Calu3 (cell line): Measurements from ENCODE around the gene TPPP3. TPM values are rescaled to one million over a fixed set of nuclear protein-coding genes. Genes with fewer than 3 reads are reported as not detected.

Source experiments
- BruUV-seq: library from RNA; stranded (reverse); fragments of 400-500 nt; replicated peaks from 2 replicates; lab custom pipeline; 2021; lab: Mats Ljungman, UMichigan
- CTCF ChIA-PET: fragments of 300-600 bp; sonication (Branson Sonifier 250); formaldehyde crosslinking; loops from one replicate; lab custom pipeline; 2022; ENCODE audit warnings: antibody characterized with exemption; lab: Charles Lee
- DNase-seq: peaks from one replicate; pipeline ENCODE4 v3.0.0; 2022
- H3K27ac Mint-ChIP-seq: one replicate; pipeline ENCODE4 v1.8.0; 2022; ENCODE audit warnings: mixed read lengths; ENCODE audit not compliant: unreplicated experiment
- H3K27me3 Mint-ChIP-seq: one replicate; pipeline ENCODE4 v1.8.0; 2022; ENCODE audit warnings: mixed read lengths; ENCODE audit not compliant: unreplicated experiment
- H3K36me3 Mint-ChIP-seq: one replicate; pipeline ENCODE4 v1.8.0; 2022; ENCODE audit warnings: mild to moderate bottlenecking, moderate library complexity, mixed read lengths; ENCODE audit not compliant: insufficient read depth, unreplicated experiment
- H3K4me1 Mint-ChIP-seq: one replicate; pipeline ENCODE4 v1.8.0; 2022; ENCODE audit warnings: mild to moderate bottlenecking, low read depth, mixed read lengths; ENCODE audit not compliant: unreplicated experiment
- H3K4me3 Mint-ChIP-seq: one replicate; pipeline ENCODE4 v1.8.0; 2022; ENCODE audit warnings: mild to moderate bottlenecking, low read depth, moderate library complexity, mixed read lengths; ENCODE audit not compliant: unreplicated experiment
- H3K9me3 Mint-ChIP-seq: one replicate; pipeline ENCODE4 v1.8.0; 2022; ENCODE audit warnings: low read depth, mixed read lengths; ENCODE audit not compliant: unreplicated experiment
- intact Hi-C: fragments of 100-400 bp; cut with micrococcal nuclease; formaldehyde crosslinking; loops from one replicate; pipeline ENCODE4 v1.10.0; 2022; ENCODE audit not compliant: unreplicated experiment
- total RNA-seq: library from RNA; stranded (reverse); gene quantifications from 2 replicates; pipeline ENCODE4 v1.2.3, GENCODE V29; 2022
- TF ChIP-seq, protein P1 (sequence below): fragments of 200-600 bp; IDR thresholded peaks from one replicate; pipeline ENCODE4 v1.8.0; 2022; ENCODE audit warnings: antibody characterized with exemption; ENCODE audit not compliant: unreplicated experiment

The TPPP3 gene
- total RNA-seq, 1 experiment from 2014 or later = 8.5 TPM

DNA sequence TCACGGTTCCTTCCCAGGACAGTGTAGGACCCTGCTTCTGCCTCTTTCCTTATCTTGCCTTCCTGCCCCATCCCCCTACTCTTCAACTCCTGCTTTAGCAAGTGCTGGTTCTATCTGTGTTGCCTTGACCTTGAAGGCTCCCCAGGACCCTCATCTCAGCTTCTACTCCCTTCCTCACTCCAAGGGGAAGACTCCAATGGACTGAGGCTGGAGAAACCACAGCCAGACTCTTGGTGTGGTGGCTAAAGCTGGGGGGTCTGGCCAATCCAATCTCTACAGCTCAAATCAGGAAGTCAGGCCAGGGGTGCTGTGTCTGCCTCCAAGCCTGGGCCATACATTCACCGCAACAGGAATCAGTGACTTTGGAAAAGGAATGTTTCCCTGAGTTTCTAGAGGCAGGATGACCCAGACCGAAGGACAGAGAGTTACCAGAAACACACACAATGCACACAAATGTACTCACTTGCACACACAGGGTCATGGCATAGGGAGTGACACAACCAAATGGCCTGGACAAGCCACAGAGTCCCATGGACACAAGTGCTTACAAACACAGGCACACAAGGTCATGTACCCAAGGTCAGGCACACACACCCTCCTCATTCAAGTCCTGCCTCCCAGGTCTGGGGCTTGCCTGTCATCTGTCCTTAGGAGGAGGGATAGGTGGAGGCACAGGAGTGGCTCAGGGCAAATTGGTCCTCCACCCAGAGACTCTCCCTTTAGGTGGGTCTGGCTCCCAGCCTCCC, 35.9 kb upstream of the TPPP3 start:
- H3K27me3 Mint-ChIP-seq = peaks cover 26% of the 10 kb centered on the region
- BruUV-seq = TSS peak; percentile 28

DNA sequence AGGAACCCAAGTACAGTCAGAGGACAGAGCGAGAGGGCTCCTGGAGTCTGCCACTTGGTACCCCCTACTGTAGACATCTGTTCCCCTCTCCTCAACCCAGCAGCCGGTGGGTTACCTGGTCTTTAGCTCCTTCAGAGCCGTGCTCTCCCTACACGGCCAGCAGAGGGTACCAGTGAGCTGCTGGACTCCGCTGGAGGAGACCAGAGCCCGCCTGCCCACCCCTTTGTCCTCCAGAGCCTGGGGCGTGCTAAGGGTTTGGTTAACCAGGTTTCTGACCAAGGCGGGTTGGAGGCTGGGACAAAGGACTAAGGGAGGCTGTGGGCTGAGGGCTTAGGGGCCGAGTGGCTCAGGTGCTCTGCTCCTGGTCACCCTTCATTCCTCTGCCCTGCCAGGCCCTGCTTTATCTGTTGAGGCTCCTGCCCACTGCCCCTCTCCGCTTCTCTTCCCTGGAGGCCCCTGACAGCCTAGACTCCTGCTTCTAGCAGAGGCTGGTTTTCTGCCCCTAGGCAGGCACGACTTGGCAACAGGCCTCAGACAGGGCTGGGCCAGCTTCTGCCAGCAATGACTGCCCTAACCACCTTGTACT, 34.9 kb upstream of the TPPP3 start:
- no peak overlapping the region for H3K4me3 Mint-ChIP-seq
- DNase-seq = peak; percentile 90
- intact Hi-C loops = loop anchor here (1.0 kb wide), 2 partner anchors 34 to 38 kb away; no protein-coding TSS in a partner anchor
- no TSS peak for BruUV-seq
- no peak overlapping the region for H3K27ac Mint-ChIP-seq
- no peaks in the 10 kb centered on the region for H3K9me3 Mint-ChIP-seq
- TF ChIP-seq, protein P1, sequence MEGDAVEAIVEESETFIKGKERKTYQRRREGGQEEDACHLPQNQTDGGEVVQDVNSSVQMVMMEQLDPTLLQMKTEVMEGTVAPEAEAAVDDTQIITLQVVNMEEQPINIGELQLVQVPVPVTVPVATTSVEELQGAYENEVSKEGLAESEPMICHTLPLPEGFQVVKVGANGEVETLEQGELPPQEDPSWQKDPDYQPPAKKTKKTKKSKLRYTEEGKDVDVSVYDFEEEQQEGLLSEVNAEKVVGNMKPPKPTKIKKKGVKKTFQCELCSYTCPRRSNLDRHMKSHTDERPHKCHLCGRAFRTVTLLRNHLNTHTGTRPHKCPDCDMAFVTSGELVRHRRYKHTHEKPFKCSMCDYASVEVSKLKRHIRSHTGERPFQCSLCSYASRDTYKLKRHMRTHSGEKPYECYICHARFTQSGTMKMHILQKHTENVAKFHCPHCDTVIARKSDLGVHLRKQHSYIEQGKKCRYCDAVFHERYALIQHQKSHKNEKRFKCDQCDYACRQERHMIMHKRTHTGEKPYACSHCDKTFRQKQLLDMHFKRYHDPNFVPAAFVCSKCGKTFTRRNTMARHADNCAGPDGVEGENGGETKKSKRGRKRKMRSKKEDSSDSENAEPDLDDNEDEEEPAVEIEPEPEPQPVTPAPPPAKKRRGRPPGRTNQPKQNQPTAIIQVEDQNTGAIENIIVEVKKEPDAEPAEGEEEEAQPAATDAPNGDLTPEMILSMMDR = peak; percentile 82
- H3K36me3 Mint-ChIP-seq = peaks cover 15% of the 10 kb centered on the region
- peaks cover 29% of the 10 kb centered on the region for H3K4me1 Mint-ChIP-seq
- CTCF ChIA-PET = interaction anchor here (0.5 to 3.3 kb wide), 26 partner anchors 8 to 479 kb away, joined by 3 to 34 read pairs (median 6); partner anchors contain the start of genes ATP6V0D1, FHOD1, LRRC36 and ZDHHC1
- H3K27me3 Mint-ChIP-seq = peaks cover 26% of the 10 kb centered on the region

More for the DNA sequence above, 35.9 kb upstream of the TPPP3 start:
- Mint-ChIP-seq H3K4me3 (peak overlapping the region; percentile 96), H3K4me1 (peaks cover 29% of the 10 kb centered on the region), H3K9me3 (no peaks in the 10 kb centered on the region), H3K27ac (no peak overlapping the region), H3K36me3 (peaks cover 19% of the 10 kb centered on the region)
- intact Hi-C loops = no loop called here
- DNase-seq = no peak
- CTCF ChIA-PET = interaction anchor here (1.8 to 3.3 kb wide), 4 partner anchors 11 to 36 kb away, joined by 20 to 34 read pairs (median 22); no protein-coding TSS in a partner anchor
- TF ChIP-seq, protein P1 = no peak

DNA sequence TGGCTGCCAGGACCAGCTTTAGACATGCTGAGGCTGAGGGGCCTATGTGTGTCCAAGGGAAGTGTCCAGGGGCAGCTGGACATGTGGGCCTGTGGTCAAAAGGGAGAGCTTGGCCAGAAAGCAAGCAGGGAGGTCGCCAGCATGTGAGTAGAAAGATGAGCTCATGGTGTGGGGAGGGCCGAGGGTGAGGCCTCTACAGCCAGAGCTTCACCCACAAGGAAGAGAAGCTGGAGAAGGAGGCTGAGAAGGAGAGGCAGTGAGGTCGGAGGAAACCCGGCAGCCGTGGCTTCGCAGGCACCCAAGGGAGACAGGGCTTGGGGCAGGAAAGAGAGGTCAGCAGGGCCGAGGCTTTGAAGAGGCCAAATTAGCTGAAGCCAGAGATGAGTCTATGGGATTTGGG, 33.7 kb upstream of the TPPP3 start:
- Mint-ChIP-seq H3K36me3 (peaks cover 15% of the 10 kb centered on the region), H3K4me1 (peaks cover 29% of the 10 kb centered on the region), H3K4me3 (no peak overlapping the region), H3K27ac (no peak overlapping the region), H3K27me3 (peaks cover 26% of the 10 kb centered on the region), H3K9me3 (no peaks in the 10 kb centered on the region)
- no TSS peak for BruUV-seq
- intact Hi-C loops = no loop called here
- DNase-seq = no peak
- TF ChIP-seq, protein P1 = no peak
- CTCF ChIA-PET = interaction anchor here (0.6 to 3.3 kb wide), 6 partner anchors 14 to 386 kb away, joined by 3 to 34 read pairs (median 6); no protein-coding TSS in a partner anchor

DNA sequence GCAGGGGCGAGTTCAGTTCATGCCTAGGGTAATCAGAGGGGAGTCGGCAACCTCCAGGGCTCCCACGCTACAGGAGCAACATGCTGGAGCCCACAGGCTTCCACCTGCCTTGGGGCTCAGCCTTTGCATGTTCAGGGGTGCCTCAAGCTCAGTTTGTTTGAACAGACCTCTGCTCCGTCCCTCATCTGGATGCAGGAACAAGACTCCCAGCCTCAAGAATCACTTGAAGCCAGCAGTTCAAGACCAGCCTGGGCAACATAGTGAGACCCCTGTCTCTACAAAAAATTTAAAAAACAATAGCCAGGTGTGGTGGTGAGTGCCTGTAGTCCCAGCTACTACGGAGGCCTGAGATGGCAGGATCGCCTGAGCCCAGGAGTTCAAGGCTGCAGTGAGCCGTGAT, 32.7 kb upstream of the TPPP3 start:
- BruUV-seq = no TSS peak
- TF ChIP-seq, protein P1 = no peak

More for the DNA sequence above, 32.7 kb upstream of the TPPP3 start:
- DNase-seq = no peak
- H3K27me3 Mint-ChIP-seq = peaks cover 26% of the 10 kb centered on the region
- H3K4me3 Mint-ChIP-seq = no peak overlapping the region
- H3K36me3 Mint-ChIP-seq = peaks cover 14% of the 10 kb centered on the region
- peaks cover 29% of the 10 kb centered on the region for H3K4me1 Mint-ChIP-seq
- H3K9me3 Mint-ChIP-seq = no peaks in the 10 kb centered on the region
- H3K27ac Mint-ChIP-seq = no peak overlapping the region
- CTCF ChIA-PET = no interaction called here
- intact Hi-C loops = no loop called here
